GM13976 (cell line): ENCODE data around the gene VWA7.

Source experiments
- DNase-seq: peaks from one replicate; pipeline ENCODE4 v3.0.0; 2012; ENCODE audit warnings: low spot score
- CTCF ChIP-seq: IDR thresholded peaks from 2 replicates; pipeline ENCODE4 v1.5.1; 2012; ENCODE audit warnings: borderline replicate concordance, mild to moderate bottlenecking; ENCODE audit not compliant: insufficient read depth; ENCODE audit errors: extremely low read depth, missing control alignments, control extremely low read depth
- in situ Hi-C: fragments of 300-500 bp; cut with MboI; formaldehyde crosslinking; loops from one replicate; pipeline ENCODE4 v1.12.0; 2022; ENCODE audit warnings: low sequenced_read_pairs, mixed read lengths, inconsistent platforms; ENCODE audit not compliant: unreplicated experiment

VWA7 gene

GRCh38 chr6:31765559-31765909 is 11.6 kb downstream of the VWA7 start:
- no peak for DNase-seq
- in situ Hi-C loops = no loop called here
- TF ChIP-seq CTCF = no peak

DNA sequence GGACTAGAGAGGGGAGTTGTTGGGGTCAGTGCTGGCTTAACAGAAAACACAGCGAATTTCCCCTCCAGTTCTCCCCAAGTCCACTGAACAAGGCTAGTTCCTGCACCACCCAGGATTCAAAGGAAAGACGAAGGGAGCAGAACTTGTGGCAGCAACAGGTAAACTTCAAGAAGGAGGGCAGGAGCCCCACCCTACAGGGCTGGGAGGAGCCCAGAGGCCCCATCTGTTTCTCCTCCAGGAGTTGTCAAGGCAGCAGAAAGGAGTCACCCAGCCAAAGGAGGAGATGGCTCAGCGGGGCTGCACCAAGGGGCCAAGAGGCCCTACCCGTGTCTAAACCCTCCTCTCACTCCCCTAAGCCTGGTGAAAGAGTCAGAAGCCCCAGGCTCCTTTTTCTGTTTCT is 12.9 kb downstream of the VWA7 start:
- in situ Hi-C loops = no loop called here
- DNase-seq = no peak
- no peak for TF ChIP-seq CTCF

GRCh38 chr6:31763619-31763940 is 13.5 kb downstream of the VWA7 start:
- DNase-seq = no peak
- no peak for TF ChIP-seq CTCF
- in situ Hi-C loops = no loop called here

- no peak for DNase-seq
- in situ Hi-C loops = no loop called here
- TF ChIP-seq CTCF = no peak
Observed at GRCh38 chr6:31762878-31763618, 14.1 kb downstream of the VWA7 start.

DNA sequence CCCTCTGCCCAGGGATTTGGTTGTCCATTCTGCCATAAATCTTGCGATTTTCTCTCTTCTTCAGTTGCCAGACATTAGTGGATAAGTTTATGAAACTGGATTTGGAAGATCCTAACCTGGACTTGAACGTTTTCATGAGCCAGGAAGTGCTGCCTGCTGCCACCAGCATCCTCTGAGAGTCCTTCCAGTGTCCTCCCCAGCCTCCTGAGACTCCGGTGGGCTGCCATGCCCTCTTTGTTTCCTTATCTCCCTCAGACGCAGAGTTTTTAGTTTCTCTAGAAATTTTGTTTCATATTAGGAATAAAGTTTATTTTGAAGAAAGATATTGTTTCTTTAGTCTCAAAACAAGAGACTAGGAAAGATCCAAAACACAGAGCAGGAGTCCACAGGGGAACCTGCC is 14.8 kb downstream of the VWA7 start, which contains the start of gene SAPCD1:
Gene SAPCD1, plus strand, starts transcription at position 301 of the 400 bp plus-strand sequence. CDS start 399 bp downstream, outside the sequence.
- DNase-seq = no peak
- in situ Hi-C loops = no loop called here
- no peak for TF ChIP-seq CTCF

DNA sequence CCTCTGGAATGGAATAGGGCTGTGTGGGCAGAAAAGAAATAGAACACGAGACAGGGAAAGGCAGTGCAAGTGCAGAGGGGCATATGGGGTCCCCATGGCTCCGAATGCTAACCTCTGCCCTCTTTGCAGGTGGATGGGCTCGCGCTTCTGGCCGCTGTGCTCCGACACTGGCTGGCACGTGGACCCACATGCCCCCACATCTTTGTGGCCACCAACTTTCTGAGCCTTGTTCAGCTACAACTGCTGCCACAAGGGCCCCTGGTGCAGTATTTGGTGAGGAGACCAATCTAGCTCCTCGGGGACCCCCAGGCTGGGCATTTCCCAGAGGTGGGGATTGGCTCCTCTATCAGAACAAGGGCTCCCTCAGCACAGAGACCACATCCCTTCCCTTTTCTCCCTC is 15.8 kb downstream of the VWA7 start:
- TF ChIP-seq CTCF = no peak
- DNase-seq = no peak
- in situ Hi-C loops = no loop called here

DNA sequence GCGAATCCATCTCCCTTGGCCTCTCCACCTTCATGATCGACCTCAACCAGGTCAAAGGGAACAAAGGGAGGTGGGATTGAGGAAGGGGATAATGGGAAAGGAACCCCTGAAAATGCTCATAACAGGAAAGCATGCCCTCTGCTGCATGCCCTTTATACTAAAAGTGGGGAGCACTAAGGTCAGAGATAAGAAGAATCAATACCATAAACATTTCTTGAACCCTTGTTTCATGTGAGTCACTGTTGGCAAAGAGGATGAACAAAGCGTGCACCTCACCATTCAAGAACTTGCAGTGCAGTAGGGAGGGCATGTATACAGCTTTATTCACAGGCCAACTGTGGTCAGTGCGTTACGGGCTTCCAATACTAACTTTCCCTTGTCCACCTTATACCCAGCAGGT is 16.3 kb downstream of the VWA7 start:
- TF ChIP-seq CTCF = no peak
- in situ Hi-C loops = no loop called here

More for the DNA sequence above, 16.3 kb downstream of the VWA7 start:
- no peak for DNase-seq
